GM18909 (cell line): ENCODE measurements around the gene PI4KB.

Source experiments
- ATAC-seq: cut with Tn5 transposase; IDR thresholded peaks from one replicate; pipeline ENCODE4 v1.9.1; 2021; ENCODE audit warnings: mild to moderate bottlenecking; ENCODE audit not compliant: unreplicated experiment, poor library complexity

PI4KB gene

GRCh38 chr1:151346769-151347522 is 19.7 kb upstream of the PI4KB start, which contains the start of gene RFX5:
TSS of gene RFX5 (minus strand) at chr1:151347252. CDS start at chr1:151346320, 932 bp downstream.
- ATAC-seq = peak; percentile 96

GRCh38 chr1:151346082-151346768 is 19.0 kb upstream of the PI4KB start:
- no peak for ATAC-seq

GRCh38 chr1:151344291-151344690 is 17.1 kb upstream of the PI4KB start:
- ATAC-seq = no peak

- ATAC-seq = no peak
These were observed 16.4 kb upstream of the PI4KB start for GRCh38 chr1:151343587-151343986.

GRCh38 chr1:151342569-151342968 is 15.4 kb upstream of the PI4KB start:
- ATAC-seq = no peak

GRCh38 chr1:151342021-151342420 is 14.8 kb upstream of the PI4KB start:
- ATAC-seq = no peak

GRCh38 chr1:151340870-151341754 is 13.9 kb upstream of the PI4KB start:
- no peak for ATAC-seq

GRCh38 chr1:151336556-151336955 is 9.3 kb upstream of the PI4KB start:
- no peak for ATAC-seq

GRCh38 chr1:151334822-151335221 is 7.6 kb upstream of the PI4KB start:
- ATAC-seq = no peak

- ATAC-seq = peak; percentile 27
These were observed 873 bp upstream of the PI4KB start for GRCh38 chr1:151327903-151328674.

- ATAC-seq = peak; percentile 57
These were observed 495 bp downstream of the PI4KB start for GRCh38 chr1:151326619-151327222.

- no peak for ATAC-seq
These were observed 1.4 kb downstream of the PI4KB start for GRCh38 chr1:151325646-151326429.

GRCh38 chr1:151325231-151325630 is 2.0 kb downstream of the PI4KB start:
- ATAC-seq = no peak

- ATAC-seq = no peak
These were observed 2.8 kb downstream of the PI4KB start for GRCh38 chr1:151324390-151324930.

- ATAC-seq = no peak
These were observed 8.2 kb downstream of the PI4KB start for GRCh38 chr1:151318975-151319374.

GRCh38 chr1:151315565-151316235 is 11.5 kb downstream of the PI4KB start:
- no peak for ATAC-seq

GRCh38 chr1:151314137-151314875 is 12.9 kb downstream of the PI4KB start:
- ATAC-seq = no peak
